ENCODE results near the gene HBA1. TPM values are rescaled to one million over a fixed set of nuclear protein-coding genes. Genes with fewer than 3 reads are reported as not detected.
"Not testable (repeated sequence)": the region's sequence is repeated elsewhere in the genome, so short reads cannot be mapped to it uniquely, and the experiment has no call there.

The HBA1 gene
- polyA plus RNA-seq, 1 donor, result 2,062 TPM

DNA sequence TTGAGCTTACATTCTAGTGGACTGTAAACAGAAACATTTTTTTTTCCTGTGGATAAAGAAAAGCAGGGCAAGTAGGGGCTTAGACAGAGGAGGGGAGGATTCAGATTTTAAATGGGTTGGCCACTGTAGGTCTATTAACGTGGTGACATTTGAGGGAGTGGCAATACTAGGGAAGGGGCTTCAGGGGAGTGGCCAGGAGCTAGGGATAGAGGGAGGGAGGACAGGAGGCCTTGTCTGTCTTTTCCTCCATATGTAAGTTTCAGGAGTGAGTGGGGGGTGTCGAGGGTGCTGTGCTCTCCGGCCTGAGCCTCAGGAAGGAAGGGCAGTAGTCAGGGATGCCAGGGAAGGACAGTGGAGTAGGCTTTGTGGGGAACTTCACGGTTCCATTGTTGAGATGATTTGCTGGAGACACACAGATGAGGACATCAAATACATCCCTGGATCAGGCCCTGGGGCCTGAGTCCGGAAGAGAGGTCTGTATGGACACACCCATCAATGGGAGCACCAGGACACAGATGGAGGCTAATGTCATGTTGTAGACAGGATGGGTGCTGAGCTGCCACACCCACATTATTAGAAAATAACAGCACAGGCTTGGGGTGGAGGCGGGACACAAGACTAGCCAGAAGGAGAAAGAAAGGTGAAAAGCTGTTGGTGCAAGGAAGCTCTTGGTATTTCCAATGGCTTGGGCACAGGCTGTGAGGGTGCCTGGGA is 17.2 kb upstream of the HBA1 start:
- DNase-seq (ENCODE audit: low read depth), result no peak

DNA sequence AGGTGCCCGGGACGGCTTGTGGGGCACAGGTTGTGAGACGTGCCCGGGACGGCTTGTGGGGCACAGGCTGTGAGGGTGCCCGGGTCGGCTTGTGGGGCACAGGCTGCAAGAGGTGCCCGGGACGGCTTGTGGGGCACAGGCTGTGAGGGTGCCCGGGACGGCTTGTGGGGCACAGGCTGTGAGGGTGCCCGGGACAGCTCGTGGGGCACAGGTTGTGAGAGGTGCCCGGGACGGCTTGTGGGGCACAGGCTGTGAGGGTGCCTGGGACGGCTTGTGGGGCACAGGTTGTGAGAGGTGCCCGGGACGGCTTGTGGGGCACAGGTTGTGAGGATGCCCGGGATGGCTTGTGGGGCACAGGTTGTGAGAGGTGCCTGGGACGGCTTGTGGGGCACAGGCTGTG is 16.2 kb upstream of the HBA1 start:
- DNase-seq (ENCODE audit: low read depth), result not testable (repeated sequence)

DNA sequence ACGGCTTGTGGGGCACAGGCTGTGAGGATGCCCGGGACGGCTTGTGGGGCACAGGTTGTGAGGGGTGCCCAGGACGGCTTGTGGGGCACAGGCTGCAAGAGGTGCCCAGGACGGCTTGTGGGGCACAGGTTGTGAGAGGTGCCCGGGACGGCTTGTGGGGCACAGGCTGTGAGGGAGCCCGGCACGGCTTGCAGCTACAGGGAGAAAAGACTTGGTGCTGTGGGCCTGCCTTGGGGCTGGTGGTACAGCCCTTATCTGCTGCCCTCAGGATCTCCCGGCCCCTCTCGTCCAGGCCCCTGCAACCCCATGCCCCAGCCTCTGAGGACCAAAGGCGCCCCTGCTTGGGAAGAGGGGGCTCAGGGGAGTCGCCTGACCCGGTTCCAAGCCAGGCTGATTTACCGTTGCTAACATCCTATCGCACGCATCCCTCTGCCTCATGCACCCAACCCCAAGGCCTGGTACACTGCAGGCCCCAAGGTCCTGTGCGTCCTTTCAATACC is 15.7 kb upstream of the HBA1 start:
- DNase-seq (ENCODE audit: low read depth), result no peak

DNA sequence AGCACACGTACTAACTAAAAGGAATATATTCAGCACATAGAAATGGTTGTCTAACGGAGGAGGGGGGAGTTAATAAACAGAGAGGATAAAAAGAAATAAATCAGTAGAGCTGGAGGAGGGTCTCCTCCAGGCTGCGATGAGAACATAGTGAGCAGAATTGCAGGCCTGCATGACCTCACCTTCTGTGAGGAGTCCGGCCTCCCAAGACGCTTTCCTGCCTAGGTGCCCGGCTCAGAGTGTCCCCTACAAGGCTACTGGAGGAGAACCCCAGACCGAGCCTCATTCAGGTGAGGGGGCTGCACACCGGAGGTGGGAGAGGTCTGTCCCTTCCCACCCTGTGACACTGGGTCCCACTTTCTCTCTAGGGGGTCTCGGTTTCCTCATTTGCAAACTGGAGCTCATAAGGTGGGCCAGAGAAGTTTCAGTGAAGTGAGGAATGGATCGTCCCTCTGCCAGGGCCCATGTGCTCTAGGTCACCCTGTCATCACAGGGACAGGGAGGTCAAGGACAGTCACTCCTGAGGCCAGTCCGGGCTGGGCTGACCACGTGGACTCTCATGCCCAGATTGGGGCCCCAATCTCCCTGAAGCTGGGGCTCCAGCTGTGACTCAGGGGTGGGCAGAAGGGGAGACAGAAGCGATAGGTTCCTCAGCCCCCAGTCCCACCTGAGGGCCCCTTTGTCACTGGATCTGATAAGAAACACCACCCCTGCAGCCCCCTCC is 14.0 kb upstream of the HBA1 start:
- no peak for DNase-seq (ENCODE audit: low read depth)

DNA sequence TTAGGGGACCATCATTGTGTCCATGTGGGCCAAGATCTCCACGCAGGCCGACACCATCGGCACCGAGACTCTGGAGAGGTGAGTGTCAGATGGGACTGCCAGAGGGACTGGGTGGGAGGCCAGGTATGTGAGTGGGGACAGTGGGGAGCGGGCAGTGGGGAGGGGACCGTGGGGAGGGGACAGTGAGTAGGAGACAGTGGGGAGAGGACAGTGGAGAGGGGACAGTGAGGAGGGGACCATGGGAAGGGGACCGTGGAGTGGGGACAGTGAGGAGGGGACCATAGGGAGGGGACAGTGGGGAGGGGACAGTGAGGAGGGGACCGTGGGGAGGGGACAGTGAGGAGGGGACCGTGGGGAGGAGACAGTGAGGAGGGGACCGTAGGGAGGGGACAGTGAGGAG is 13.3 kb upstream of the HBA1 start:
- DNase-seq (ENCODE audit: low read depth), result not testable (repeated sequence)

DNA sequence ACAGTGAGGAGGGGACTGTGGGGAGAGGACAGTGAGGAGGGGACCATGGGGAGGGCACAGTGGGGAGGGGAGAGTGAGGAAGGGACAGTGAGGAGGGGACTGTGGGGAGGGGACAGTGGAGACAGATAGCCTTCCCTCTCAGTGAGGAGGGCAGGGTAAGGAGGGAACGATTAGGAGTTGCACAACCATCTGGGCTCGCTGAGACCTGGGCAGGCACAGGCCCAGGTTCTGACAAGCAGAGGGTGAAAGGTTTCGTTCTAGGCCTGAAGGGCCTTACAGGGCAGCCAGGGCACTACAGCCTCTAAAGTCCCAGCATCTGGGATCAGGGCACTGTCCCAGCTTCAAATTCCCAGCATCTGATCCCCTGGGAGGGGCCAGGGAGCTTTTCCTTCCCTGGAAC is 12.8 kb upstream of the HBA1 start:
- DNase-seq (ENCODE audit: low read depth), result not testable (repeated sequence)

DNA sequence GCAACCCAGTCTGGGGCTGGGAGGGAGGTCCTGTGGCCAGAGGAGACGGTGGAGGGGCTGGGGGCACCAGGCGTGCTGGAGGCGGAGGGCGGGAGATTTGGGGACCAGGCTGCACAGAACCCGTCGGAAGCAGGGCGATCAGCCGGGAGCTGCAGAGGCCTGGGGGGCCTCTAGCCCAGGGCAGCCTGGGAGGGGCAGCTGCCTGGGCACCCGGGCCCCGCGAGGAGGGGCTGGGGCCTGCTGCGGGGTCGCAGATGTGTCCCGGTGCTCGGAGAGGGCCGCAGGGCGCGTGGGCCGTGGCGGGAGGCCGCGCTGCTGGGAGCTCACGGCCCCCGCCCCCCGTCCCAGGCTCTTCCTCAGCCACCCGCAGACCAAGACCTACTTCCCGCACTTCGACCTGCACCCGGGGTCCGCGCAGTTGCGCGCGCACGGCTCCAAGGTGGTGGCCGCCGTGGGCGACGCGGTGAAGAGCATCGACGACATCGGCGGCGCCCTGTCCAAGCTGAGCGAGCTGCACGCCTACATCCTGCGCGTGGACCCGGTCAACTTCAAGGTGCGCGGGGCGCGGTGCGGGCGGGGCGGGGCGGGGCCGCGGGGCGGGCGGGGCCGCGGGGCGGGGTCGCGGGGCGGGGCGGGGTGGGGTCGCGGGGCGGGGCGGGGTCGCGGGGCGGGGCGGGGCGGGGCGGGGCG is 12.2 kb upstream of the HBA1 start:
- not testable (repeated sequence) for DNase-seq (ENCODE audit: low read depth)

DNA sequence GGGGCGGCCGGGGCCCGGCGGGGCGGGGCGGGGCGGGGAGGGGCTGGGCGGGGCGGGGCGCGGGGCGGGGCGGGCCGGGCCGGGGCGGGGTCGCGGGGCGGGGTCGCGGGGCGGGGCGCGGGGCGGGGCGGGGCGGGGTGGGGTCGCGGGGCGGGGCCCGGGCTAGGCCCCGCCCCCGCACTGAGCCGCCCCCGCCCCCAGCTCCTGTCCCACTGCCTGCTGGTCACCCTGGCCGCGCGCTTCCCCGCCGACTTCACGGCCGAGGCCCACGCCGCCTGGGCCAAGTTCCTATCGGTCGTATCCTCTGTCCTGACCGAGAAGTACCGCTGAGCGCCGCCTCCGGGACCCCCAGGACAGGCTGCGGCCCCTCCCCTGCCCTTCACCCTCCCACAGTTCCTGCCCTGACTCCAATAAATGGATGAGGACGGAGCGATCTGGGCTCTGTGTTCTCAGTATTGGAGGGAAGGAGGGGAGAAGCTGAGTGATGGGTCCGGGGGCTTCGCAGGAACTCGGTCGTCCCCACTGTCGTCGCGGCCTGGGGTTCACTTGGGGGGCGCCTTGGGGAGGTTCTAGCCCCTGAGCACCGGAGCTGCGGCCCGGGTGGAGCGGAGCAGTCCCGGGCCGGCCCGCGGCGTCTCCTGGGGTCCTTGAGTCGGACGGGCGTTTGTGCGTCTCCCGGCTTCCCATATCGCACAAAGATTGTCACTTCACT is 11.5 kb upstream of the HBA1 start:
- DNase-seq (ENCODE audit: low read depth), result no peak

DNA sequence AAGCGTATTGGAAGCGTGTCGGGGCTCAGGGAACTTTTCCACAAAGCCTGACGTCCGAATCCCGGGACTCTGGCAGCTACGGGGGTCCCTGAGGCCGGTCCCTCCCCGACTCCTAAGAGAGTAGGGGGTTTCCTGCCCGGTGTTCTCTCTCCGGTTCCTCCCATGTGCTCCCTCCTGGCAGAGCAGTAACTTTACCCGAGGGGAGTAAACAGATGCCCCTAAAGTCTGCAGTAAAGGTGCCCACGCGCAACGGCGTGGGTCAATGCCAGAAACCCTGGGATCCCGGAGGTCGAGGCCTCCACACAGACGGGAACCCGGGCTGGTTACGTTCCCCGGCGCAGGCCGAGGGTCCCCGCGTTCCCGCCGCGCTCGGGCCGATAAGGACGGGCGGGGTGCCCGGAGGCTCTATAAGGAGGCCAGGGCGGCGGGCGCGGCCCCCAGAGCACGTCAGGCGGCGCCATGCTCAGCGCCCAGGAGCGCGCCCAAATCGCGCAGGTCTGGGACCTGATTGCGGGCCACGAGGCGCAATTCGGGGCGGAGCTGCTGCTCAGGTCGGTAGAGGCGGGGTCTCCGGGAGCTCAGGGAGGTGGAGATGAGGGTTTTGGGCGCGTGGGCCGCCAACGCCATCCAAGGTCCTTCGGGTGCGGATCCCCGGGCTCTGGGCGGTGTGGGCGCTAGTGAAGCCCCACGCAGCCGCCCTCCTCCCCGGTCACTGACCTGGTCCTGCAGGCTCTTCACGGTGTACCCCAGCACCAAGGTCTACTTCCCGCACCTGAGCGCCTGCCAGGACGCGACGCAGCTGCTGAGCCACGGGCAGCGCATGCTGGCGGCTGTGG is 10.7 kb upstream of the HBA1 start, which contains the start of gene HBM:
HBM (plus strand) TSS at position 440 of the 836 bp plus-strand sequence; CDS start at position 460, 20 bp downstream.
- no peak for DNase-seq (ENCODE audit: low read depth)

DNA sequence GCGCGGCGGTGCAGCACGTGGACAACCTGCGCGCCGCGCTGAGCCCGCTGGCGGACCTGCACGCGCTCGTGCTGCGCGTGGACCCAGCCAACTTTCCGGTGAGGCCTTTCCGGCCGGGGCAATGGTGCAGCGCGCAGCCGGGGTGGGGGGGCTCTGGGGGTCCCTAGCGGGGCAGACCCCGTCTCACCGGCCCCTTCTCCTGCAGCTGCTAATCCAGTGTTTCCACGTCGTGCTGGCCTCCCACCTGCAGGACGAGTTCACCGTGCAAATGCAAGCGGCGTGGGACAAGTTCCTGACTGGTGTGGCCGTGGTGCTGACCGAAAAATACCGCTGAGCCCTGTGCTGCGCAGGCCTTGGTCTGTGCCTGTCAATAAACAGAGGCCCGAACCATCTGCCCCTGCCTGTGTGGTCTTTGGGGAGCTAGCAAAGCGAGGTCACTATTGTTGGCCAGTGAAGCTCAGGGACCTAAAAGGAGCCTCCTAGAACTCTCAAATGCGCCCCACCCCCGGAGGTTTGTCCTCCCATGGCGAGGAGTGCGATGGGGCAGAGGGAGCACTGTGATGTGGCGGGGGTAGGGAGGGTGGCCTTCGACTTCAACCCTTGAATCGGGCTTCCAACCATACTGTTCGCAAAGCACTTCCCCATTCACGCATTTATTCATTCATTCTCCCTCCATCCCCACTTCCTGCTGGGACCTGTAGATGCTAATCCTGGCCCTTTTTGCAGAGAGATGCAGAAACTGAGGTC is 9.9 kb upstream of the HBA1 start:
- no peak for DNase-seq (ENCODE audit: low read depth)

DNA sequence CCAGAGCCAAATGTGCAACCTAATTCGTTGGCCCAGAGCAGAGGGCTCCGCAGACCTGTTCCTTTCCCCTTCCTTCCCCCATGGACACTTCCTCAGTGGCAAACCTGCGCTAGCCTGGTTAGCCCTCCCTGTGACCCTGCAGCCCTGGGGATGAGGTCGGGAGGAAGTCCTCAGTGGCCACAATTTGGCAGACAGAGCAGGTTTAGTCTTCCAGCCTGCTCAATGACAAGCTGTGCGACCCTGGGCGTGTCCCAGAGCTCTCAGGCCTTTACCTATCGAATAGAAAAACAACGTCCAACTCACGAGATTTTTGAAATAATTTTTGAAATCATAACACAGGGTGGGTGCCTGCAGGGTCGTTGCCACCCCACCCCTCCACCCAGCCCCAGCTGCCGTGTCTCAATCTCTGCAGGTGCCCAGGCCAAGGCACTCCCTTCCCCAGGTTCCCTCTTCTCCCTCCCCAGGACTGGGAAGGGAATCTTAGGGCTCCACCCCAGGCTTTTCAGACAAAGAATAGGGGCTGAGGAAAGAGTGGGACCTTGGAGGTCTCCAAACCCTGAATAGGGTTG is 9.3 kb upstream of the HBA1 start:
- DNase-seq (ENCODE audit: low read depth), result no peak

DNA sequence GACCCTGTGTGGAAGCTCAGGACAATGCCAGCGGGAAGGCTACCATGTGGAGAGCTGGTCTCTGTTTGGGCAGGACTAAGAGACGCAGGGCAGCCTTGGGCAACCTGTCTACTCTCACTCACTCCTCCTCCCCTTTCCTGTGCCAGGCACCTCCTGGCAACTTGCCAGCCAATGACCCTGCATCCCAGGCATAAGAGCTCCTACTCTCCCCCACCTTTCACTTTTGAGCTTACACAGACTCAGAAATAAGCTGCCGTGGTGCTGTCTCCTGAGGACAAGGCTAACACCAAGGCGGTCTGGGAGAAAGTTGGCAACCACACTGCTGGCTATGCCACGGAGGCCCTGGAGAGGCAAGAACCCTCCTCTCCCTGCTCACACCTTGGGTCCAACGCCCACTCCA is 8.1 kb upstream of the HBA1 start:
- DNase-seq (ENCODE audit: low read depth), result no peak

DNA sequence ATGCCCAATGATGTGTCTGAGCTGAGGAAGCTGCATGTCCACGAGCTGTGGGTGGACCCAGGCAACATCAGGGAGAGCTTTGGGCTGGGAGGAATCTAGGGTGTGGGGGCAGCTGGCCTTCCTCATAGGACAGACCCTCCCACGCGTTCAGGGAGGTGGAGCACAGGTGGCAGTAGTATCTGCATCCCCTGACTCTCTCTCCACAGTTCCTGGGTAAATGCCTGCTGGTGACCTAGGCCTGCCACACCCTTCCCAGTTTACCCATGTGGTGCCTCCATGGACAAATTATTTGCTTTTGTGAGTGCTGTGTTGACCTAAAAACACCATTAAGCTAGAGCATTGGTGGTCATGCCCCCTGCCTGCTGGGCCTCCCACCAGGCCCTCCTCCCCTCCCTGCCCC is 7.5 kb upstream of the HBA1 start:
- DNase-seq (ENCODE audit: low read depth), result no peak

DNA sequence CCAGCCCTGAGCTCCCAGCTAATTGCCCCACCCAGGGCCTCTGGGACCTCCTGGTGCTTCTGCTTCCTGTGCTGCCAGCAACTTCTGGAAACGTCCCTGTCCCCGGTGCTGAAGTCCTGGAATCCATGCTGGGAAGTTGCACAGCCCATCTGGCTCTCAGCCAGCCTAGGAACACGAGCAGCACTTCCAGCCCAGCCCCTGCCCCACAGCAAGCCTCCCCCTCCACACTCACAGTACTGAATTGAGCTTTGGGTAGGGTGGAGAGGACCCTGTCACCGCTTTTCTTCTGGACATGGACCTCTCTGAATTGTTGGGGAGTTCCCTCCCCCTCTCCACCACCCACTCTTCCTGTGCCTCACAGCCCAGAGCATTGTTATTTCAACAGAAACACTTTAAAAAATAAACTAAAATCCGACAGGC is 6.4 kb upstream of the HBA1 start:
- not testable (repeated sequence) for DNase-seq (ENCODE audit: low read depth)

DNA sequence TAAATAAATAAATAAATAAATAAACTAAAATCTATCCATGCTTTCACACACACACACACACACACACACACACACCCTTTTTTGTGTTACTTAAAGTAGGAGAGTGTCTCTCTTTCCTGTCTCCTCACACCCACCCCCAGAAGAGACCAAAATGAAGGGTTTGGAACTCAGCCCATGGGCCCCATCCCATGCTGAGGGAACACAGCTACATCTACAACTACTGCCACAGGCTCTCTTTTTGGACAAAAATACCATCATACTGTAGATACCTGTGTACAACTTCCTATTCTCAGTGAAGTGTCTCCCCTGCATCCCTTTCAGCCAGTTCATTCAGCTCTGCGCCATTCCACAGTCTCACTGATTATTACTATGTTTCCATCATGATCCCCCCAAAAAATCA is 5.7 kb upstream of the HBA1 start:
- no peak for DNase-seq (ENCODE audit: low read depth)

DNA sequence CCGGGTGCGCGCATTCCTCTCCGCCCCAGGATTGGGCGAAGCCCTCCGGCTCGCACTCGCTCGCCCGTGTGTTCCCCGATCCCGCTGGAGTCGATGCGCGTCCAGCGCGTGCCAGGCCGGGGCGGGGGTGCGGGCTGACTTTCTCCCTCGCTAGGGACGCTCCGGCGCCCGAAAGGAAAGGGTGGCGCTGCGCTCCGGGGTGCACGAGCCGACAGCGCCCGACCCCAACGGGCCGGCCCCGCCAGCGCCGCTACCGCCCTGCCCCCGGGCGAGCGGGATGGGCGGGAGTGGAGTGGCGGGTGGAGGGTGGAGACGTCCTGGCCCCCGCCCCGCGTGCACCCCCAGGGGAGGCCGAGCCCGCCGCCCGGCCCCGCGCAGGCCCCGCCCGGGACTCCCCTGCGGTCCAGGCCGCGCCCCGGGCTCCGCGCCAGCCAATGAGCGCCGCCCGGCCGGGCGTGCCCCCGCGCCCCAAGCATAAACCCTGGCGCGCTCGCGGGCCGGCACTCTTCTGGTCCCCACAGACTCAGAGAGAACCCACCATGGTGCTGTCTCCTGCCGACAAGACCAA is 4.0 kb upstream of the HBA1 start, which contains the start of gene HBA2:
HBA2 (plus strand) TSS at position 503 of the 568 bp plus-strand sequence; CDS start at position 540, 37 bp downstream.
- DNase-seq (ENCODE audit: low read depth), result not testable (repeated sequence)

DNA sequence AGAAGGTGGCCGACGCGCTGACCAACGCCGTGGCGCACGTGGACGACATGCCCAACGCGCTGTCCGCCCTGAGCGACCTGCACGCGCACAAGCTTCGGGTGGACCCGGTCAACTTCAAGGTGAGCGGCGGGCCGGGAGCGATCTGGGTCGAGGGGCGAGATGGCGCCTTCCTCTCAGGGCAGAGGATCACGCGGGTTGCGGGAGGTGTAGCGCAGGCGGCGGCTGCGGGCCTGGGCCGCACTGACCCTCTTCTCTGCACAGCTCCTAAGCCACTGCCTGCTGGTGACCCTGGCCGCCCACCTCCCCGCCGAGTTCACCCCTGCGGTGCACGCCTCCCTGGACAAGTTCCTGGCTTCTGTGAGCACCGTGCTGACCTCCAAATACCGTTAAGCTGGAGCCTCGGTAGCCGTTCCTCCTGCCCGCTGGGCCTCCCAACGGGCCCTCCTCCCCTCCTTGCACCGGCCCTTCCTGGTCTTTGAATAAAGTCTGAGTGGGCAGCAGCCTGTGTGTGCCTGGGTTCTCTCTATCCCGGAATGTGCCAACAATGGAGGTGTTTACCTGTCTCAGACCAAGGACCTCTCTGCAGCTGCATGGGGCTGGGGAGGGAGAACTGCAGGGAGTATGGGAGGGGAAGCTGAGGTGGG is 3.1 kb upstream of the HBA1 start:
- not testable (repeated sequence) for DNase-seq (ENCODE audit: low read depth)

DNA sequence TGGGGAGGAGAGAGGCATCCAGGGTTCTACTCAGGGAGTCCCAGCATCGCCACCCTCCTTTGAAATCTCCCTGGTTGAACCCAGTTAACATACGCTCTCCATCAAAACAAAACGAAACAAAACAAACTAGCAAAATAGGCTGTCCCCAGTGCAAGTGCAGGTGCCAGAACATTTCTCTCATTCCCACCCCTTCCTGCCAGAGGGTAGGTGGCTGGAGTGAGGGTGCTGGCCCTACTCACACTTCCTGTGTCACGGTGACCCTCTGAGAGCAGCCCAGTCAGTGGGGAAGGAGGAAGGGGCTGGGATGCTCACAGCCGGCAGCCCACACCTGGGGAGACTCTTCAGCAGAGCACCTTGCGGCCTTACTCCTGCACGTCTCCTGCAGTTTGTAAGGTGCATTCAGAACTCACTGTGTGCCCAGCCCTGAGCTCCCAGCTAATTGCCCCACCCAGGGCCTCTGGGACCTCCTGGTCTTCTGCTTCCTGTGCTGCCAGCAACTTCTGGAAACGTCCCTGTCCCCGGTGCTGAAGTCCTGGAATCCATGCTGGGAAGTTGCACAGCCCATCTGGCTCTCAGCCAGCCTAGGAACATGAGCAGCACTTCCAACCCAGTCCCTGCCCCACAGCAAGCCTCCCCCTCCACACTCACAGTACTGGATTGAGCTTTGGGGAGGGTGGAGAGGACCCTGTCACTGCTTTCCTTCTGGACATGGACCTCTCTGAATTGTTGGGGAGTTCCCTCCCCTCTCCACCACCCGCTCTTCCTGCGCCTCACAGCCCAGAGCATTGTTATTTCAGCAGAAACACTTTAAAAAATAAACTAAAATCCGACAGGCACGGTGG is 2.3 kb upstream of the HBA1 start:
- DNase-seq (ENCODE audit: low read depth), result not testable (repeated sequence)

Measured in forelimb muscle (tissue), 1 donor.